Caco-2 (cell line): ENCODE data around the gene DUSP3. TPM values are rescaled to one million over a fixed set of nuclear protein-coding genes. Genes with fewer than 3 reads are reported as not detected.

Source experiments
- BruUV-seq: library from RNA; stranded (reverse); fragments of 400-500 nt; replicated peaks from 2 replicates; lab custom pipeline; 2021; lab: Mats Ljungman, UMichigan
- CTCF ChIA-PET: fragments of 300-600 bp; sonication (Branson Sonifier 250); formaldehyde crosslinking; loops from one replicate; lab custom pipeline; 2022; ENCODE audit warnings: antibody characterized with exemption; lab: Charles Lee
- POLR2A ChIA-PET: fragments of 300-600 bp; sonication (Branson Sonifier 250); formaldehyde crosslinking; loops from one replicate; lab custom pipeline; 2022; ENCODE audit warnings: antibody characterized with exemption; lab: Charles Lee
- DNase-seq, 2 experiments: peaks; one replicate each; pipeline versions ENCODE4 v3.0.0 to v3.0.0-alpha.2; 2020 to 2022
- H3K27me3 ChIP-seq: replicated peaks from 2 replicates; pipeline ENCODE4 v1.6.0; 2011; ENCODE audit warnings: low read length; ENCODE audit not compliant: control insufficient read depth, insufficient read depth
- H3K36me3 ChIP-seq: 2 replicates; pipeline ENCODE4 v1.5.1; 2011; ENCODE audit warnings: low read length; ENCODE audit not compliant: control insufficient read depth, insufficient read depth
- H3K4me1 ChIP-seq: fragments of 250-450 bp; sonication (Bioruptor Pico); 2 replicates; pipeline ENCODE4 v1.5.1; 2020; ENCODE audit warnings: mild to moderate bottlenecking
- H3K4me3 ChIP-seq: 2 replicates; pipeline ENCODE4 v1.5.1; 2011; ENCODE audit warnings: low read depth, mild to moderate bottlenecking, control low read depth, low read length
- H3K9me3 ChIP-seq: fragments of 250-450 bp; sonication (Bioruptor Pico); 2 replicates; pipeline ENCODE4 v1.5.1; 2020; ENCODE audit warnings: mild to moderate bottlenecking, moderate library complexity
- H3K27ac Mint-ChIP-seq: one replicate; pipeline ENCODE4 v1.8.0; 2022; ENCODE audit warnings: mixed read lengths; ENCODE audit not compliant: unreplicated experiment
- H3K27me3 Mint-ChIP-seq: one replicate; pipeline ENCODE4 v1.8.0; 2022; ENCODE audit warnings: mixed read lengths; ENCODE audit not compliant: insufficient read depth, unreplicated experiment
- H3K36me3 Mint-ChIP-seq: one replicate; pipeline ENCODE4 v1.8.0; 2022; ENCODE audit warnings: mild to moderate bottlenecking, mixed read lengths; ENCODE audit not compliant: insufficient read depth, unreplicated experiment
- H3K4me1 Mint-ChIP-seq: one replicate; pipeline ENCODE4 v1.8.0; 2022; ENCODE audit warnings: low read depth, mixed read lengths; ENCODE audit not compliant: unreplicated experiment
- H3K4me3 Mint-ChIP-seq: one replicate; pipeline ENCODE4 v1.8.0; 2022; ENCODE audit warnings: mild to moderate bottlenecking, moderate library complexity, mixed read lengths; ENCODE audit not compliant: unreplicated experiment
- H3K9me3 Mint-ChIP-seq: one replicate; pipeline ENCODE4 v1.8.0; 2022; ENCODE audit warnings: mixed read lengths; ENCODE audit not compliant: unreplicated experiment
- CTCF ChIP-seq, 2 experiments: fragments of 200-600 bp in 1 of 2; IDR thresholded peaks; 1 replicate in 1 of 2; 2 replicates in 1 of 2; pipeline versions ENCODE4 v1.5.1 to v1.8.0; 2011 to 2022; ENCODE audit warnings: antibody characterized with exemption in 1 of 2, control low read depth in 1 of 2, inconsistent platforms in 1 of 2, low read depth in 1 of 2, low read length in 1 of 2, mild to moderate bottlenecking in 1 of 2, moderate library complexity in 1 of 2; ENCODE audit not compliant: insufficient read depth in 1 of 2, severe bottlenecking in 1 of 2, unreplicated experiment in 1 of 2
- intact Hi-C: fragments of 100-400 bp; cut with micrococcal nuclease; formaldehyde crosslinking; loops from one replicate; pipeline ENCODE4 v1.10.0; 2022; ENCODE audit not compliant: unreplicated experiment
- total RNA-seq: library from RNA; stranded (reverse); gene quantifications from 2 replicates; pipeline ENCODE4 v1.2.3, GENCODE V29; 2022

DUSP3 gene
- total RNA-seq, 1 experiment from 2014 or later = 86.3 TPM

GRCh38 chr17:43772877-43773648, 5.7 kb downstream of the DUSP3 start:
- ChIA-PET CTCF (no interaction called here), POLR2A (interaction anchor here (0.7 kb wide), 1 partner anchor 138 kb away, joined by 8 read pairs; no protein-coding TSS in a partner anchor)
- no peaks in the 10 kb centered on the region for H3K9me3 Mint-ChIP-seq
- TF ChIP-seq CTCF (IDR thresholded peaks at IDR 0.05; ENCODE audit: insufficient read depth in 1 of 2, low read depth in 1 of 2, low read length in 1 of 2, severe bottlenecking in 1 of 2, unreplicated experiment in 1 of 2) = no peak
- no peaks in the 10 kb centered on the region for H3K27me3 ChIP-seq
- H3K36me3 Mint-ChIP-seq = peaks cover 95% of the 10 kb centered on the region
- peak overlapping the region; percentile 74 for H3K27ac Mint-ChIP-seq
- no TSS peak for BruUV-seq
- no peak for DNase-seq
- no peaks in the 10 kb centered on the region for H3K9me3 ChIP-seq
- H3K4me1 ChIP-seq = peaks cover 16% of the 10 kb centered on the region
- peaks cover 5% of the 10 kb centered on the region; the same call in 1 of the 2 replicates for H3K36me3 ChIP-seq
- peaks cover 23% of the 10 kb centered on the region for H3K4me1 Mint-ChIP-seq
- H3K27me3 Mint-ChIP-seq = no peaks in the 10 kb centered on the region
- no peak overlapping the region for H3K4me3 Mint-ChIP-seq
- H3K4me3 ChIP-seq = no peak overlapping the region
- intact Hi-C loops = no loop called here

- Histone ChIP-seq H3K36me3 (peaks cover 5% of the 10 kb centered on the region; the same call in 1 of the 2 replicates), H3K9me3 (no peaks in the 10 kb centered on the region), H3K4me1 (peaks cover 8% of the 10 kb centered on the region; the same call in 1 of the 2 replicates), H3K27me3 (no peaks in the 10 kb centered on the region), H3K4me3 (no peak overlapping the region)
- Mint-ChIP-seq H3K27me3 (no peaks in the 10 kb centered on the region), H3K9me3 (no peaks in the 10 kb centered on the region), H3K27ac (no peak overlapping the region), H3K36me3 (peaks cover 89% of the 10 kb centered on the region), H3K4me1 (peaks cover 21% of the 10 kb centered on the region), H3K4me3 (no peak overlapping the region)
- CTCF ChIA-PET = no interaction called here
- DNase-seq = no peak
- intact Hi-C loops = no loop called here
- no peak for TF ChIP-seq CTCF (IDR thresholded peaks at IDR 0.05; ENCODE audit: insufficient read depth in 1 of 2, low read depth in 1 of 2, low read length in 1 of 2, severe bottlenecking in 1 of 2, unreplicated experiment in 1 of 2)
- POLR2A ChIA-PET = no interaction called here
- BruUV-seq = no TSS peak
Measured at GRCh38 chr17:43771463-43771862, 7.3 kb downstream of the DUSP3 start.

- Mint-ChIP-seq H3K4me3 (no peak overlapping the region), H3K27ac (no peak overlapping the region), H3K4me1 (peaks cover 17% of the 10 kb centered on the region), H3K36me3 (peaks cover 88% of the 10 kb centered on the region), H3K27me3 (no peaks in the 10 kb centered on the region), H3K9me3 (no peaks in the 10 kb centered on the region)
- BruUV-seq = no TSS peak
- Histone ChIP-seq H3K9me3 (no peaks in the 10 kb centered on the region), H3K36me3 (peaks cover 5% of the 10 kb centered on the region; the same call in 1 of the 2 replicates), H3K27me3 (no peaks in the 10 kb centered on the region), H3K4me1 (peaks cover 8% of the 10 kb centered on the region; the same call in 1 of the 2 replicates), H3K4me3 (no peak overlapping the region)
- TF ChIP-seq CTCF (IDR thresholded peaks at IDR 0.05; ENCODE audit: insufficient read depth in 1 of 2, low read depth in 1 of 2, low read length in 1 of 2, severe bottlenecking in 1 of 2, unreplicated experiment in 1 of 2) = no peak
- ChIA-PET CTCF (no interaction called here), POLR2A (no interaction called here)
- DNase-seq = no peak
- intact Hi-C loops = no loop called here
Measured at GRCh38 chr17:43770957-43771356, 7.8 kb downstream of the DUSP3 start.
